Astrocyte of the spinal cord (primary cell): ENCODE data around the gene CD40.
"Not testable (repeated sequence)": the region's sequence is repeated elsewhere in the genome, so short reads cannot be mapped to it uniquely, and the experiment has no call there.

ENCODE experiments used
- DNase-seq: peaks from one replicate; pipeline ENCODE4 v3.0.0; 2011; ENCODE audit warnings: low read depth, low spot score
- H3K4me3 ChIP-seq: 2 replicates; pipeline ENCODE4 v1.5.1; 2011; ENCODE audit warnings: low read depth, mild to moderate bottlenecking, low read length, moderate library complexity
- in situ Hi-C: cut with HindIII; loops from 2 replicates; pipeline ENCODE4 v1.10.0; 2017; ENCODE audit warnings: low sequenced_read_pairs
- TF ChIP-seq, protein P1 (sequence below): IDR thresholded peaks from 2 replicates; pipeline ENCODE4 v1.5.1; 2012; ENCODE audit warnings: low read depth, mild to moderate bottlenecking, low read length, inconsistent platforms

The CD40 gene

DNA sequence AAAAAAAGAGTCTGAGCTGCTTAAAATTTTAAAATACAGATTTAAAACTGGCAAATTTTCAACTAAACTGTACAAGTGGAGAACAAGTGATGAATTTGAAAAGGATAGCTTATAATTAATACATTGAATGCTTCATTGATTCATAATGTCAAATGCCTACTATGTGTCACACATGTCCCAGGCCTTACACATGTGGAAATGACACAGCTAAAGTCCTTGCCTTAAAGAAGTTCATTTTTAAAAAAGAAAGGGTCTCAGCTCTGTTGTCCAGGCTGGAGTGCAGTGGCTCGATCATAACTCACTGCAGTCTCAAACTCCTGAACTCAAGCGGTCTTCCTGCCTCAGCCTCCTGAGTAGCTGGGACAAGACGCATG lies 33.3 kb upstream of the CD40 start:
- TF ChIP-seq, protein P1, sequence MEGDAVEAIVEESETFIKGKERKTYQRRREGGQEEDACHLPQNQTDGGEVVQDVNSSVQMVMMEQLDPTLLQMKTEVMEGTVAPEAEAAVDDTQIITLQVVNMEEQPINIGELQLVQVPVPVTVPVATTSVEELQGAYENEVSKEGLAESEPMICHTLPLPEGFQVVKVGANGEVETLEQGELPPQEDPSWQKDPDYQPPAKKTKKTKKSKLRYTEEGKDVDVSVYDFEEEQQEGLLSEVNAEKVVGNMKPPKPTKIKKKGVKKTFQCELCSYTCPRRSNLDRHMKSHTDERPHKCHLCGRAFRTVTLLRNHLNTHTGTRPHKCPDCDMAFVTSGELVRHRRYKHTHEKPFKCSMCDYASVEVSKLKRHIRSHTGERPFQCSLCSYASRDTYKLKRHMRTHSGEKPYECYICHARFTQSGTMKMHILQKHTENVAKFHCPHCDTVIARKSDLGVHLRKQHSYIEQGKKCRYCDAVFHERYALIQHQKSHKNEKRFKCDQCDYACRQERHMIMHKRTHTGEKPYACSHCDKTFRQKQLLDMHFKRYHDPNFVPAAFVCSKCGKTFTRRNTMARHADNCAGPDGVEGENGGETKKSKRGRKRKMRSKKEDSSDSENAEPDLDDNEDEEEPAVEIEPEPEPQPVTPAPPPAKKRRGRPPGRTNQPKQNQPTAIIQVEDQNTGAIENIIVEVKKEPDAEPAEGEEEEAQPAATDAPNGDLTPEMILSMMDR: no peak
- no peak for DNase-seq
- in situ Hi-C loops: no loop called here
- H3K4me3 ChIP-seq: no peak overlapping the region

DNA sequence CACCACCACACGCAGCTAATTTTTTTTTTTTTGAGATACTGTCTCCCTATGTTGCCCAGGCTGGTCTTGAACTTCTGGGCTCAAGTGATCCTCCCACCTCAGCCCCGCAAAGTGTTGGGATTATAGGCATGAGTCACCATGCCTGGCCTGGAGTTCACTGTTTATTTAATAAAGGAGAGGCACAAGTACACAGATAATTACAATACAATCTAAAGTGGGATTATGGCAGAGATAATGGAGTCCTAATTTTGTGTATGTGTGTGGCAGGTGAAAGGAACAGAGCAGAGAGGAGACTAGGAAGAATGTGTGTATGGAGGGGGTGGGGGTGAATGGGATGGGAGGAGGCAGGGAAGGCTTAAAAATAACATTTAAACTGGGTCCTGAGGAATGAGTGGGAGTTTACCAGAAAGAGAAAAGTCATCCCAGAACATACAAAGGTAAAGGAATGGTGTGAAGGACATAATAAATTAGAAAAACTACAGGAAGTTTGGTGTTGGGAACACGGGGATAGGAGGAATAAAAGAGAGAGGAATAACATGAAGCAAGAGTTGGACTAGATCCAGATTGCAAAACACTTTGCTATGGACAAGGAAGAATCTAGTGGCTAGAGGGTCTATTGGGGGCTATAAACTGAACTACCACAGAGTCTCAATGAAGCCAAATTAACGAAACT lies 32.8 kb upstream of the CD40 start:
- TF ChIP-seq, protein P1: no peak
- peak; percentile 12 for DNase-seq
- no peak overlapping the region for H3K4me3 ChIP-seq
- in situ Hi-C loops: no loop called here

DNA sequence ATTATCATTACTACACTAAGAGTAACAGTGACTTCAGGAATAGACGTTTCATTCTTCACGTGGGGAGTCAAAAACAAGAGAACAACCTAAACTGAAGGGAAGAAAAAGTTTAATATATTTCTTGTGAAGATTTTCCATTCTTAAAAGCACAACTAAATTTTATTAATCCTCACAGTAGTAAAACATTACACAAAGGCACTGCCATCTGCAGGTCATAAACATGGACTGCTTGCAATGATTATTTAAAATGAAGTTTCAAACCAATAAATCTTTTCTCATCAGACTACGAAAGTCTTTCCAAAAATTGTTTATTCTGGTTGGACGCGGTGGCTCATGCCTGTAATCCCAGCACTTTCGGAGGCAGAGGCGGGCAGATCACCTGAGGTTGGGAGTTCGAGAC lies 31.0 kb upstream of the CD40 start:
- in situ Hi-C loops: no loop called here
- TF ChIP-seq, protein P1: peak; percentile 39
- H3K4me3 ChIP-seq: no peak overlapping the region
- peak; percentile 13 for DNase-seq

DNA sequence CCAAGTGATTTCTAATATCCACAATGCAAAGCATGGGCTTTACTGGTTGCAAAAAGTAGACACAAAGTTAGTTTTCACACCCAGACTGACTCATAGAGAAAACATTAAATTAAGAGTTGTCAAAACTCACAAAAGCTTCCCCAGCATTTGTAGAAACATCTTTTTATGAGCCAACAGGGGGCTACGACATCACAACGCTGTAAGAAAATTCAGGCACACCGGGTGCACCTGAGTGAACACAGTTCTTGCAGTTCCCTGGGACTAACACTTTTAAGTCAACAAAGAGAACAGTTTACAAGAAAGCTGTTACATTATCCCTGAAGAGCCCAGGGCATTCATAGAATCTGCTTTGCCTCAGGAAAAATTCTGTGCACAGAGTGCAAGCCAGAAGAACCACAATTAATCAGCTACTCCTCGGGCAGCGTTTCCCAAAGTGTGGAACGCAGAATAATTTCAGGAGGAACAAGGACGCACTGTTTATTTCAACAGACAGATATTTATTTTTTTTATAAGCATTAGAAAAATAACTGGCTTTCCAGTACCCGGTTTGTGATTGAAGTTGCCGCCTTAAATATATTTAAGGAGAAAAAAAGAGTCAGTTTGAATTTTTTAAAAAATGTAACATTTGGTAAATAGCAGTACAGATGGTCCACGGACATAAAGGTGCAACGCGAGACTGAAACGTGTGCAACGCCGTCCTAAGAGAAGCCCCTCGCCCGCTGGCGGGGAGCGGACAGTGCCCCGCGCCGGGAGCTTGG lies 29.5 kb upstream of the CD40 start:
- TF ChIP-seq, protein P1: no peak
- H3K4me3 ChIP-seq: peak overlapping the region; percentile 83
- in situ Hi-C loops: no loop called here
- DNase-seq: peak; percentile 12

DNA sequence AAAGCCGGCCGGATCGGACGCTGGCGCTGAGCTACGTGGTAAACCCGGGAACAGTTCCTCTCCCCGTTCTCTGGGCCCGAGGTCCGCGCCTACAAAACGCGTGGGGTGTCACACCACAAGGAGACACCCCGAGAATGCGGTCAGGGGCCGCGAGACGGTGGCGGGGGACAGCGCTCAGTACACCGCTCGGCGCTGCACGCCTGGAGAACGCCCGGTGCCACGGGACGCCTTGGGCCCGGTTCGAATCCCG lies 29.0 kb upstream of the CD40 start:
- in situ Hi-C loops: no loop called here
- no peak for DNase-seq
- H3K4me3 ChIP-seq: peak overlapping the region; percentile 83
- TF ChIP-seq, protein P1: no peak

DNA sequence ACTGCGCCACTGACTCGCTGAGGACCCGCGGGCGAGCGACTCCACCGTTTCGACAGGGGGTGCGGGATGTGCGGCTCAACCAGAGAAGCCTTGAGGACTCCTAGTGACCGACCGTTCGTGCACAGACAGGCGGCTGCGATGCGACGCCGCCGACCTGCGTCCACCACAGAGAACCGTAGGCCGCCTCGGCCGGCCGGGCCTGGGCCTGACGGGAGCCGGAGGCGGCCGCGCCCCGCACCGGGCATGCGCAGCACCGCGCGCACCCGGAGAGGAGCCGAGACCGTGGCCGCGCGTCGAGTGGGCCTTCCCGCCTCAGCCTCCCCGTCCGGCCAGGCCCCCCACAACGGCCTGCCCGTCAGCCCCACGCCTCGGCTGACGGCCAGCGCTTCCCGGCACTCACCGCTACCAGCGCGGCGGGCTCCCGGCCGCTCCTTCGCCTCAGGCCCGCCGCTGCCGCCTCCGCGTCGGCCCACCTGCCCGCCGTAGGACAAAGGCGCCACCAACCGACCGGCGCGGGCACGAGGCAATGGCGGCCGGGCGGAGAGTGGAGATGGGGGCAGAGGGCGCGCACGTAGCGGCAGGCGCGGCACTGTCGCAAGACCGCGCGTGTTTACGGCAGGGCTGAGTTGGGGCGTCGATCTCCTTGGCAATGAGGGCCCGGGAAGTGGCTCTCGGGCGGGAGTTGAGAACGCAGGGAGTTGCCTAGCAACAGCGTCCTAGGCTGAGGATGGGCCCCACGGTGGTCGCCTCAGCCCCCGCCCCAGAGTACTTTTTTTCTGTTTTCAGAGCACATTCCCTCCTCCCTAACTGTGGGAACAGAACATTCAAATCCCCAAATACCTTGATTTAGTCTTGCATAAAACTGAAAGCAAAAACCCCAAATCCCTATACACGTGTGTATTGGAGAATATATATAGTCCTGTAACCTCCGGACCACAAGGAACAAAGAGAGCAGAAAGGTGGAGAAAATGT lies 28.4 kb upstream of the CD40 start, which contains the start of gene NCOA5:
NCOA5 (minus strand) TSS at position 546 of the 972 bp plus-strand sequence. CDS start 10,538 bp downstream, outside the sequence.
- in situ Hi-C loops: no loop called here
- peak; percentile 97 for DNase-seq
- peak within 1 kb of the TSS; percentile 83 for H3K4me3 ChIP-seq
- TF ChIP-seq, protein P1: no peak

DNA sequence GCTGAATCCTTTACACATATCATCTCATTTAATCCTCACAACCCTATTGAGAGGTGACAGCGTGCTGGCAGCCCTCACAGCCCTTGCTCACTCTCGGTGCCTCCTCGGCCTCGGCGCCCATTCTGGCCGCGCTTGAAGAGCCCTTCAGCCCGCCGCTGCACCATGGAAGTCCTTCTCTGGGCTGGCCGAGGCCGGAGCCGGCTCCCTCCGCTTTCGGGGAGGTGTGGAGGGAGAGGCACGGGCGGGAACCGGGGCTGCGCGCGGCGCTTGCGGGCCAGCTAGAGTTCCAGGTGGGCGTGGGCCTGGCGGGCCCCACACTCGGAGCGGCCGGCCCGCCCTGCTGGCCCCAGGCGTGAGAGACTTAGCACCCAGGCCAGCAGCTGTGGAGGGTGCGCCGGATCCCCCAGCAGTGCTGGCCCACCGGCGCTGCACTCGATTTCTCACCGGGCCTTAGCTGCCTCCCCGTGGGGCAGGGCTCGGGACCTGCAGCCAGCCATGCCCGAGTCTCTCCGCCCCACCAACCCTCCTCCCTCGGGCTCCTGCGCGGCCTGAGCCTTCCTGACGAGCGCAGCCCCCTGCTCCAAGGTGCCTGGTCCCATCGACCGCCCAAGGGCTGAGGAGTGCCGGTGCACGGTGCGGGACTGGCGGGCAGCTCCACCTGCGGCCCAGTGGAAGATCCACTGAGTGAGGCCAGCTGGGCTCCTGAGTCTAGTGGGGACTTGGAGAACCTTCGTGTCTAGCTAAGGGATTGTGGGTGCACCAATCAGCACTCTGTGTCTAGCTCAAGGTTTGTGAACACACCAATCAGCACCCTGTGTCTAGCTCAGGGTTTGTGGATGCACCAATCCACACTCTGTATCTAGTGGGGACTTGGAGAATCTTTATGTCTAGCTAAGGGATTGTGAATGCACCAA lies 26.2 kb upstream of the CD40 start:
- H3K4me3 ChIP-seq, DNase-seq, in situ Hi-C loops: not testable (repeated sequence)
